ENCODE measurements around the gene ZNF48. TPM values are rescaled to one million over a fixed set of nuclear protein-coding genes. Genes with fewer than 3 reads are reported as not detected.

Gene ZNF48
- total RNA-seq, 4 donors from 2014 or later, result 5.8 to 10.5 (median 7.0) TPM; not detected in 1

GRCh38 chr16:30446203-30446595 lies 51.0 kb downstream of the ZNF48 start:
- peak overlapping the region in 3 of 4 donors; percentile 70 to 99 (median 72) for H3K4me3 ChIP-seq
- peak overlapping the region; percentile 93 to 99 (median 96) for H3K27ac ChIP-seq
- intact Hi-C loops (cut with DNase I; ENCODE audit: low total_unique reads), result loop anchor here (10.0 kb wide), 1 partner anchor 79 kb away; the partner anchor contains the start of gene ZNF768
- DNase-seq, result no peak
- TF ChIP-seq, protein P1, sequence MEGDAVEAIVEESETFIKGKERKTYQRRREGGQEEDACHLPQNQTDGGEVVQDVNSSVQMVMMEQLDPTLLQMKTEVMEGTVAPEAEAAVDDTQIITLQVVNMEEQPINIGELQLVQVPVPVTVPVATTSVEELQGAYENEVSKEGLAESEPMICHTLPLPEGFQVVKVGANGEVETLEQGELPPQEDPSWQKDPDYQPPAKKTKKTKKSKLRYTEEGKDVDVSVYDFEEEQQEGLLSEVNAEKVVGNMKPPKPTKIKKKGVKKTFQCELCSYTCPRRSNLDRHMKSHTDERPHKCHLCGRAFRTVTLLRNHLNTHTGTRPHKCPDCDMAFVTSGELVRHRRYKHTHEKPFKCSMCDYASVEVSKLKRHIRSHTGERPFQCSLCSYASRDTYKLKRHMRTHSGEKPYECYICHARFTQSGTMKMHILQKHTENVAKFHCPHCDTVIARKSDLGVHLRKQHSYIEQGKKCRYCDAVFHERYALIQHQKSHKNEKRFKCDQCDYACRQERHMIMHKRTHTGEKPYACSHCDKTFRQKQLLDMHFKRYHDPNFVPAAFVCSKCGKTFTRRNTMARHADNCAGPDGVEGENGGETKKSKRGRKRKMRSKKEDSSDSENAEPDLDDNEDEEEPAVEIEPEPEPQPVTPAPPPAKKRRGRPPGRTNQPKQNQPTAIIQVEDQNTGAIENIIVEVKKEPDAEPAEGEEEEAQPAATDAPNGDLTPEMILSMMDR (IDR thresholded peaks at IDR 0.05), result no peak
- no peak for TF ChIP-seq POLR2A (IDR thresholded peaks at IDR 0.05)
- no peak for TF ChIP-seq POLR2AphosphoS5 (IDR thresholded peaks at IDR 0.05)
- no peak for TF ChIP-seq EP300 (IDR thresholded peaks at IDR 0.05; ENCODE audit: low read depth)
- H3K4me1 ChIP-seq, result peaks cover 11 to 49% (median 32%) of the 10 kb centered on the region in 4 donors
- H3K9me3 ChIP-seq, result no peaks in the 10 kb centered on the region
- peaks cover 0 to 12% (median 0%) of the 10 kb centered on the region in 4 donors for H3K36me3 ChIP-seq
- no peaks in the 10 kb centered on the region for H3K27me3 ChIP-seq
- in situ Hi-C loops (cut with MboI; ENCODE audit: low pct_ligation_motif_present in 1 of 4, low pct_unique_long_range_greater_than_20kb in 1 of 4, low sequenced_read_pairs in 3 of 4), result loop anchor here in 3 of 4 donors (10.0 to 25.0 kb wide), 3 partner anchors 79 to 159 kb away; partner anchors contain the start of genes ZNF688 (in 1 of the 3), ZNF764 (in 1 of the 3) and ZNF768 (in 1 of the 3)
- 66 to 74% methylated on average over 5 to 10 of the region's 10 CpGs for WGBS, 2 donors (ENCODE audit: low coverage in 1 of 2)

- peaks cover 0 to 12% (median 0%) of the 10 kb centered on the region in 4 donors for H3K36me3 ChIP-seq
- H3K4me1 ChIP-seq, result peaks cover 11 to 56% (median 35%) of the 10 kb centered on the region in 4 donors
- WGBS, 2 donors (ENCODE audit: low coverage in 1 of 2), result 37 to 52% methylated on average over 2 to 12 of the region's 12 CpGs
- no peak for DNase-seq
- H3K4me3 ChIP-seq, result no peak overlapping the region
- no peaks in the 10 kb centered on the region for H3K9me3 ChIP-seq
- intact Hi-C loops (cut with DNase I; ENCODE audit: low total_unique reads) (loop anchor here (10.0 kb wide), 1 partner anchor 77 kb away; the partner anchor contains the start of gene ZNF768), in situ Hi-C loops (cut with MboI; ENCODE audit: low pct_ligation_motif_present in 1 of 4, low pct_unique_long_range_greater_than_20kb in 1 of 4, low sequenced_read_pairs in 3 of 4) (loop anchor here in 3 of 4 donors (10.0 to 25.0 kb wide), 3 partner anchors 77 to 157 kb away; partner anchors contain the start of genes ZNF688 (in 1 of the 3), ZNF764 (in 1 of the 3) and ZNF768 (in 1 of the 3))
- no peaks in the 10 kb centered on the region for H3K27me3 ChIP-seq
- TF ChIP-seq POLR2A (IDR thresholded peaks at IDR 0.05), result peak; percentile 52
- TF ChIP-seq, protein P1 (IDR thresholded peaks at IDR 0.05), result no peak
- TF ChIP-seq POLR2AphosphoS5 (IDR thresholded peaks at IDR 0.05), result peak in 2 of 3 donors; percentile 34 to 60
- peak overlapping the region; percentile 93 to 99 (median 96) for H3K27ac ChIP-seq
Observed at GRCh38 chr16:30447512-30448226, 52.4 kb downstream of the ZNF48 start.

DNA sequence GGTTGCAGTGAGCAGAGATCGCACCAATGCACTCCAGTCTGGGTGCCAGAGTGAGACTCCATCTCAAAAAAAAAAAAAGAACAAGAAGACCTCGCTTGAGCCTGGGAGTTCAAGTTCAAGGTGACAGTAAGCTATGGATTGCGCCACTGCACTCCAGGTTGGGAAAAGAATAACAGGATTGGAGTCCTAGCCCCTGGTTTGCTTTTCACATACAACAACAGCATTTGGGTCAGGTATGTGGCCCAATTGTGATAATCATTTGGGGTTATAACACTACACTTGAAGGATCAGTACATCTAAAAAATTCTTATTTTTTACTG lies 53.9 kb downstream of the ZNF48 start:
- DNase-seq, result no peak
- in situ Hi-C loops (cut with MboI; ENCODE audit: low pct_ligation_motif_present in 1 of 4, low pct_unique_long_range_greater_than_20kb in 1 of 4, low sequenced_read_pairs in 3 of 4), result loop anchor here in 3 of 4 donors (10.0 to 25.0 kb wide), 3 partner anchors 76 to 156 kb away; partner anchors contain the start of genes ZNF688 (in 1 of the 3), ZNF764 (in 1 of the 3) and ZNF768 (in 1 of the 3)
- TF ChIP-seq, protein P1 (IDR thresholded peaks at IDR 0.05), result no peak
- no peak for TF ChIP-seq POLR2A (IDR thresholded peaks at IDR 0.05)
- TF ChIP-seq EP300 (IDR thresholded peaks at IDR 0.05; ENCODE audit: low read depth), result no peak
- TF ChIP-seq POLR2AphosphoS5 (IDR thresholded peaks at IDR 0.05), result no peak
- no peaks in the 10 kb centered on the region for H3K36me3 ChIP-seq
- no peaks in the 10 kb centered on the region for H3K27me3 ChIP-seq
- intact Hi-C loops (cut with DNase I; ENCODE audit: low total_unique reads), result loop anchor here (10.0 kb wide), 1 partner anchor 76 kb away; the partner anchor contains the start of gene ZNF768
- H3K27ac ChIP-seq, result no peak overlapping the region
- H3K4me1 ChIP-seq, result peaks cover 3 to 56% (median 35%) of the 10 kb centered on the region in 4 donors
- H3K9me3 ChIP-seq, result no peaks in the 10 kb centered on the region
- 88 to 100% methylated on average over 1 to 3 of the region's 3 CpGs for WGBS, 2 donors (ENCODE audit: low coverage in 1 of 2)
- no peak overlapping the region for H3K4me3 ChIP-seq

Small RNA genes lying within 50 kb of the gene (small RNA-seq; reads per million reads assigned to genes)
- gene RF00406, result 0 to 1.4 (median 0.44) reads per million in 4 donors

Other genes with a start within 250 kb of the ZNF48 start
- 10 to 100 TPM in 3 of 4 donors, 1 to 10 TPM in 1; 5.6 to 30.2 (median 24.0) TPM for gene CORO1A, start 211.8 kb upstream of the ZNF48 start, total RNA-seq
- 1,000 to 10,000 TPM in 1 of 4 donors, 100 to 1,000 TPM in 2, 10 to 100 TPM in 1; 39.6 to 1,391 (median 605) TPM for gene BOLA2B, start 201.8 kb upstream of the ZNF48 start, total RNA-seq
- 100 to 1,000 TPM; 118 to 327 (median 158) TPM for gene SLX1A, start 201.5 kb upstream of the ZNF48 start, total RNA-seq
- 100 to 1,000 TPM in 1 of 4 donors, 10 to 100 TPM in 3; 55.4 to 864 (median 58.7) TPM for gene SULT1A3, start 196.2 kb upstream of the ZNF48 start, total RNA-seq
- 1 to 10 TPM; 2.4 to 6.4 (median 5.2) TPM for gene NPIPB13, start 146.9 kb upstream of the ZNF48 start, total RNA-seq
- 10 to 100 TPM; 25.8 to 41.1 (median 33.0) TPM for gene CD2BP2, start 40.1 kb upstream of the ZNF48 start, total RNA-seq
- gene TBC1D10B, start 24.9 kb upstream of the ZNF48 start, total RNA-seq, result 10 to 100 TPM; 32.5 to 62.9 (median 40.3) TPM
- 1 to 10 TPM in 1 of 4 donors, not detected in 3; 6.3 TPM for gene MYL11, start 20.6 kb upstream of the ZNF48 start, total RNA-seq
- gene SEPTIN1, start 12.9 kb upstream of the ZNF48 start, total RNA-seq, result 1 to 10 TPM; 2.8 to 9.8 (median 4.8) TPM
- 10 to 100 TPM in 3 of 4 donors, 1 to 10 TPM in 1; 7.4 to 28.1 (median 15.1) TPM for gene ZNF771, start 12.2 kb downstream of the ZNF48 start, total RNA-seq
- gene DCTPP1, start 34.6 kb downstream of the ZNF48 start, total RNA-seq, result 10 to 100 TPM; 35.2 to 74.1 (median 50.0) TPM
- gene SEPHS2, start 50.5 kb downstream of the ZNF48 start, total RNA-seq, result 100 to 1,000 TPM in 3 of 4 donors, 10 to 100 TPM in 1; 86.7 to 218 (median 151) TPM
- gene ITGAL, start 77.3 kb downstream of the ZNF48 start, total RNA-seq, result 10 to 100 TPM in 2 of 4 donors, 1 to 10 TPM in 2; 1.8 to 33.7 (median 6.7) TPM
- gene ZNF768, start 131.1 kb downstream of the ZNF48 start, total RNA-seq, result 100 to 1,000 TPM in 1 of 4 donors, 10 to 100 TPM in 3; 54.7 to 116 (median 74.9) TPM
- 10 to 100 TPM; 16.0 to 25.7 (median 16.8) TPM for gene ZNF747, start 139.4 kb downstream of the ZNF48 start, total RNA-seq
- 10 to 100 TPM; 17.9 to 48.0 (median 23.2) TPM for gene ZNF764, start 163.0 kb downstream of the ZNF48 start, total RNA-seq
- 10 to 100 TPM; 22.9 to 64.3 (median 43.5) TPM for gene ZNF688, start 176.3 kb downstream of the ZNF48 start, total RNA-seq
- gene ZNF785, start 190.3 kb downstream of the ZNF48 start, total RNA-seq, result 100 to 1,000 TPM in 1 of 4 donors, 10 to 100 TPM in 3; 17.2 to 131 (median 20.5) TPM
- 10 to 100 TPM in 1 of 4 donors, 1 to 10 TPM in 3; 3.4 to 77.1 (median 8.1) TPM for gene ZNF689, start 215.0 kb downstream of the ZNF48 start, total RNA-seq

Measured in transverse colon (tissue), 4 donors.